Activated T-cell treated with anti-CD3 and anti-CD28 coated beads, Interleukin-2, amount 50 U/mL, for 48 hours (primary cell): ENCODE measurements around the gene ANKRD49.
A peak's percentile ranks its signal among the peaks of the same experiment; 100 is the strongest.

Source experiments
- DNase-seq, 2 experiments: peaks; one replicate each; pipeline ENCODE4 v3.0.0-alpha.2; 2020

The ANKRD49 gene

GRCh38 chr11:94511932-94512781 lies 18.4 kb downstream of the ANKRD49 start, which contains the start of gene C11orf97:
TSS of gene C11orf97 (plus strand) at chr11:94512461. CDS start at chr11:94512529, 68 bp downstream.
- peak; percentile 64 to 72 for DNase-seq

GRCh38 chr11:94513091-94513490 lies 19.3 kb downstream of the ANKRD49 start:
- DNase-seq = no peak

- DNase-seq = no peak
Measured at GRCh38 chr11:94515398-94515797, 21.6 kb downstream of the ANKRD49 start.

- DNase-seq = no peak
Measured at GRCh38 chr11:94516725-94517124, 22.9 kb downstream of the ANKRD49 start.

GRCh38 chr11:94518300-94518699 lies 24.5 kb downstream of the ANKRD49 start:
- no peak for DNase-seq

GRCh38 chr11:94519478-94520084 lies 25.8 kb downstream of the ANKRD49 start:
- no peak for DNase-seq

GRCh38 chr11:94521684-94522083 lies 27.9 kb downstream of the ANKRD49 start:
- no peak for DNase-seq

GRCh38 chr11:94524341-94524740 lies 30.6 kb downstream of the ANKRD49 start:
- no peak for DNase-seq

GRCh38 chr11:94525546-94526324 lies 32.0 kb downstream of the ANKRD49 start:
- DNase-seq = no peak

GRCh38 chr11:94526645-94527438 lies 33.1 kb downstream of the ANKRD49 start:
- no peak for DNase-seq

- no peak for DNase-seq
Measured at GRCh38 chr11:94528551-94528950, 34.8 kb downstream of the ANKRD49 start.

- no peak for DNase-seq
Measured at GRCh38 chr11:94532211-94532610, 38.4 kb downstream of the ANKRD49 start.

- no peak for DNase-seq
Measured at GRCh38 chr11:94533206-94533605, 39.4 kb downstream of the ANKRD49 start.

- no peak for DNase-seq
Measured at GRCh38 chr11:94533696-94534630, 40.2 kb downstream of the ANKRD49 start.

- DNase-seq = no peak
Measured at GRCh38 chr11:94536386-94536785, 42.6 kb downstream of the ANKRD49 start.

GRCh38 chr11:94537031-94537600 lies 43.3 kb downstream of the ANKRD49 start:
- no peak for DNase-seq

- DNase-seq = no peak
Measured at GRCh38 chr11:94539420-94539819, 45.6 kb downstream of the ANKRD49 start.

- peak; percentile 85 to 86 for DNase-seq
Measured at GRCh38 chr11:94543695-94544645, 50.2 kb downstream of the ANKRD49 start, which contains the start of gene FUT4. TSS of gene FUT4 (plus strand) at chr11:94543921. CDS start at chr11:94544134, 213 bp downstream.

- DNase-seq = no peak
Measured at GRCh38 chr11:94544646-94545263, 51.0 kb downstream of the ANKRD49 start.
